ENCODE data around the gene GNAL.

DNA sequence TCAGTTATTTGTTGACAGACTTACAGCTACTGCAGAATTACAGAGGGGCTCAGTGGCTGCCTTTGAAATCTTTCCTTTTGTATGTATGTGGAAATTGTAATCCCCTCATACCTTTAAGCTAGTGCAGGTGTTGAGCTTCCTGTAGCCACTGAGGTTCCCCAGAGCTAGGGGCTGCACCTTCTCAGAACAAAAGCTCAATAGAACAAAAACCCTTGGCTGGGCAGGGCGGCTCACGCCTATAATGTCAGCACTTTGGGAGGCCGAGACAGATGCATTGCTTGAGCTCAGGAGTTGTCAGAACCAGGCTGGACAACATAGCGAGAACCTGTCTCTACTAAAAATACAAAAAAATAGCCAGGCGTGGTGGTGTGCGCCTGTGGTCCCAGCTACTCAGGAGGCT lies 120.8 kb downstream of the GNAL start:
- TF ChIP-seq POLR2A (IDR thresholded peaks at IDR 0.05), result no peak
- TF ChIP-seq, protein P1, sequence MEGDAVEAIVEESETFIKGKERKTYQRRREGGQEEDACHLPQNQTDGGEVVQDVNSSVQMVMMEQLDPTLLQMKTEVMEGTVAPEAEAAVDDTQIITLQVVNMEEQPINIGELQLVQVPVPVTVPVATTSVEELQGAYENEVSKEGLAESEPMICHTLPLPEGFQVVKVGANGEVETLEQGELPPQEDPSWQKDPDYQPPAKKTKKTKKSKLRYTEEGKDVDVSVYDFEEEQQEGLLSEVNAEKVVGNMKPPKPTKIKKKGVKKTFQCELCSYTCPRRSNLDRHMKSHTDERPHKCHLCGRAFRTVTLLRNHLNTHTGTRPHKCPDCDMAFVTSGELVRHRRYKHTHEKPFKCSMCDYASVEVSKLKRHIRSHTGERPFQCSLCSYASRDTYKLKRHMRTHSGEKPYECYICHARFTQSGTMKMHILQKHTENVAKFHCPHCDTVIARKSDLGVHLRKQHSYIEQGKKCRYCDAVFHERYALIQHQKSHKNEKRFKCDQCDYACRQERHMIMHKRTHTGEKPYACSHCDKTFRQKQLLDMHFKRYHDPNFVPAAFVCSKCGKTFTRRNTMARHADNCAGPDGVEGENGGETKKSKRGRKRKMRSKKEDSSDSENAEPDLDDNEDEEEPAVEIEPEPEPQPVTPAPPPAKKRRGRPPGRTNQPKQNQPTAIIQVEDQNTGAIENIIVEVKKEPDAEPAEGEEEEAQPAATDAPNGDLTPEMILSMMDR (IDR thresholded peaks at IDR 0.05), result no peak

All from heart left ventricle (tissue), 13 donors.